Esophagus squamous epithelium (tissue), 5 donors: ENCODE results near the gene SENP3. TPM values are rescaled to one million over a fixed set of nuclear protein-coding genes. Genes with fewer than 3 reads are reported as not detected.

ENCODE experiments used
- DNase-seq: peaks from one replicate; lab custom pipeline; 2025; lab: John Stamatoyannopoulos, UW
- H3K27ac ChIP-seq, 4 donors: fragments of 200-600 bp; sonication (generic); one replicate each; pipeline ENCODE4 v1.5.1; 2016 to 2019; ENCODE audit warnings: mild to moderate bottlenecking in 1 of 4
- H3K27me3 ChIP-seq, 4 donors: fragments of 200-600 bp; sonication (generic); 1 replicate in 3 of 4; 2 replicates in 1 of 4; pipeline versions ENCODE4 v1.5.1 to v1.6.0; 2017 to 2021; ENCODE audit warnings: antibody characterized with exemption in 1 of 4
- H3K36me3 ChIP-seq, 3 donors: fragments of 200-600 bp; sonication (generic); one replicate each; pipeline ENCODE4 v1.5.1; 2016 to 2019
- H3K4me1 ChIP-seq, 3 donors: fragments of 200-600 bp; sonication (generic); one replicate each; pipeline ENCODE4 v1.5.1; 2017 to 2019
- H3K4me3 ChIP-seq, 4 donors: fragments of 200-600 bp; sonication (generic); 1 replicate in 3 of 4; 2 replicates in 1 of 4; pipeline ENCODE4 v1.5.1; 2016 to 2019; ENCODE audit warnings: mild to moderate bottlenecking in 2 of 4, moderate library complexity in 1 of 4
- H3K9me3 ChIP-seq, 3 donors: fragments of 200-600 bp; sonication (generic); one replicate each; pipeline ENCODE4 v1.5.1; 2016 to 2019
- CTCF ChIP-seq, 6 experiments: fragments of 450-650 bp in 4 of 6; fragments of 200-600 bp in 2 of 6; sonication (generic) in 2 of 6; IDR thresholded peaks; one replicate each; pipeline ENCODE4 v1.5.1; 2016 to 2019; ENCODE audit warnings: antibody characterized with exemption in 6 of 6, mild to moderate bottlenecking in 4 of 6, moderate library complexity in 4 of 6
- POLR2A ChIP-seq, 4 donors: fragments of 450-650 bp; IDR thresholded peaks; one replicate each; pipeline ENCODE4 v1.6.1; 2017; ENCODE audit warnings: antibody characterized with exemption in 4 of 4, mild to moderate bottlenecking in 4 of 4, moderate library complexity in 3 of 4
- WGBS, 2 donors: methylation state at CpG; one replicate each; pipeline ENCODE4 v1.1.5; 2018; 5-methylcytosine and 5-hydroxymethylcytosine counted together
- intact Hi-C: fragments of 100-400 bp; cut with DNase I; formaldehyde crosslinking; loops from one replicate; pipeline ENCODE4 v1.15.0; 2022
- total RNA-seq, 4 donors: library from RNA; depleted of rRNA; stranded (reverse); fragments of >200 nt; gene quantifications; one replicate each; pipeline ENCODE4 v1.1.0, GENCODE V29; 2016
- donor health status: DM: yes; HTN: yes; CAD: no.

The SENP3 gene
- total RNA-seq, 4 donors from 2014 or later = 32.1 to 65.4 (median 48.3) TPM

GRCh38 chr17:7562208-7562605 is 488 bp downstream of the SENP3 start:
- no peaks in the 10 kb centered on the region for H3K27me3 ChIP-seq
- H3K36me3 ChIP-seq = peaks cover 7 to 41% (median 28%) of the 10 kb centered on the region in 3 donors
- TF ChIP-seq POLR2A (IDR thresholded peaks at IDR 0.05) = no peak
- no peak for TF ChIP-seq CTCF (IDR thresholded peaks at IDR 0.05)
- H3K9me3 ChIP-seq = no peaks in the 10 kb centered on the region
- DNase-seq = no peak
- peaks cover 43 to 74% (median 55%) of the 10 kb centered on the region in 3 donors for H3K4me1 ChIP-seq
- intact Hi-C loops = no loop called here
- H3K27ac ChIP-seq = peak overlapping the region; percentile 94 to 98 (median 96)
- 0 to 2% methylated on average over 7 to 16 of the region's 28 CpGs for WGBS, 2 donors
- H3K4me3 ChIP-seq = peak overlapping the region; percentile 77 to 98 (median 94)

- H3K27ac ChIP-seq = no peak overlapping the region
- intact Hi-C loops = no loop called here
- H3K36me3 ChIP-seq = peaks cover 7 to 49% (median 32%) of the 10 kb centered on the region in 3 donors
- H3K4me1 ChIP-seq = peaks cover 32 to 63% (median 46%) of the 10 kb centered on the region in 3 donors
- DNase-seq = no peak
- TF ChIP-seq CTCF (IDR thresholded peaks at IDR 0.05) (no peak), POLR2A (IDR thresholded peaks at IDR 0.05) (no peak)
- no peaks in the 10 kb centered on the region for H3K27me3 ChIP-seq
- WGBS, 2 donors = 50 to 80% methylated on average over 1 to 7 of the region's 30 CpGs
- no peaks in the 10 kb centered on the region for H3K9me3 ChIP-seq
- H3K4me3 ChIP-seq = peak overlapping the region in 2 of 4 donors; percentile 97 to 98
Observed at GRCh38 chr17:7563115-7563869, 1.6 kb downstream of the SENP3 start.

GRCh38 chr17:7569571-7569970 is 7.9 kb downstream of the SENP3 start:
- 68 to 77% methylated on average over 5 of the region's 5 CpGs for WGBS, 2 donors
- DNase-seq = no peak
- peaks cover 9 to 75% (median 31%) of the 10 kb centered on the region in 3 donors for H3K36me3 ChIP-seq
- intact Hi-C loops = no loop called here
- no peak overlapping the region for H3K4me3 ChIP-seq
- no peak for TF ChIP-seq POLR2A (IDR thresholded peaks at IDR 0.05)
- TF ChIP-seq CTCF (IDR thresholded peaks at IDR 0.05) = no peak
- H3K9me3 ChIP-seq = no peaks in the 10 kb centered on the region
- no peak overlapping the region for H3K27ac ChIP-seq
- no peaks in the 10 kb centered on the region for H3K27me3 ChIP-seq
- H3K4me1 ChIP-seq = peaks cover 12 to 26% (median 13%) of the 10 kb centered on the region in 3 donors

GRCh38 chr17:7570351-7570750 is 8.6 kb downstream of the SENP3 start:
- peaks cover 12 to 75% (median 32%) of the 10 kb centered on the region in 3 donors for H3K36me3 ChIP-seq
- H3K27ac ChIP-seq = no peak overlapping the region
- no peaks in the 10 kb centered on the region for H3K27me3 ChIP-seq
- no peak for TF ChIP-seq POLR2A (IDR thresholded peaks at IDR 0.05)
- TF ChIP-seq CTCF (IDR thresholded peaks at IDR 0.05) = no peak
- DNase-seq = no peak
- WGBS, 2 donors = 67 to 97% methylated on average over 1 to 6 of the region's 10 CpGs
- H3K9me3 ChIP-seq = no peaks in the 10 kb centered on the region
- intact Hi-C loops = no loop called here
- no peak overlapping the region for H3K4me3 ChIP-seq
- peaks cover 20 to 28% (median 20%) of the 10 kb centered on the region in 3 donors for H3K4me1 ChIP-seq

- Histone ChIP-seq H3K9me3 (no peaks in the 10 kb centered on the region), H3K4me3 (peak overlapping the region; percentile 34 to 100 (median 76)), H3K27ac (peak overlapping the region; percentile 90 to 97 (median 94)), H3K36me3 (peaks cover 29 to 75% (median 38%) of the 10 kb centered on the region in 3 donors), H3K4me1 (peaks cover 34 to 47% (median 36%) of the 10 kb centered on the region in 3 donors), H3K27me3 (no peaks in the 10 kb centered on the region)
- 0 to 3% methylated on average over 1 to 11 of the region's 11 CpGs for WGBS, 2 donors
- TF ChIP-seq CTCF (IDR thresholded peaks at IDR 0.05) (peak in 1 of 6 experiments; percentile 8), POLR2A (IDR thresholded peaks at IDR 0.05) (no peak)
- no peak for DNase-seq
- intact Hi-C loops = no loop called here
Observed at GRCh38 chr17:7572338-7572587, 10.5 kb downstream of the SENP3 start.
